ENCODE measurements around the gene UBA7. TPM values are rescaled to one million over a fixed set of nuclear protein-coding genes. Genes with fewer than 3 reads are reported as not detected.
A peak's percentile ranks its signal among the peaks of the same experiment; 100 is the strongest.

Gene UBA7
- total and polyA plus RNA-seq, 2 of the 13 experiments (the other 11 are each of a cell fraction or from before 2014, with no cell fraction given): 9.5 to 16.5 TPM

- no peak for DNase-seq (ENCODE audit: low spot score)
- 10% methylated on average over 5 of the region's 5 CpGs for WGBS (ENCODE audit: low lambda C conversion rate)
- BruUV-seq (replicated peaks): no TSS peak
- ChIA-PET POLR2A (no interaction called here), CTCF (ENCODE audit: low intra/inter-chr PET ratio, low total read pairs) (no interaction called here)
- no peak for FAIRE-seq
- H3K79me2 ChIP-seq (ENCODE audit: insufficient read depth, low read length): peaks cover 12% of the 10 kb centered on the region
- H3K9ac ChIP-seq (ENCODE audit: insufficient read depth, low read depth, low read length): peak overlapping the region; percentile 70
- peak overlapping the region; percentile 81 for H3K4me2 ChIP-seq (ENCODE audit: low read depth, low read length)
- no peak for ATAC-seq
- peaks cover 0 to 7% of the 10 kb centered on the region in 2 experiments; a peak in 4 of 5 replicates for H3K27me3 ChIP-seq (ENCODE audit: control insufficient read depth in 1 of 2, insufficient read depth in 2 of 2, low read length in 2 of 2)
- no peaks in the 10 kb centered on the region for H3K9me3 ChIP-seq (ENCODE audit: low read length)
- no peak overlapping the region for H3K27ac ChIP-seq (ENCODE audit: extremely low read length, insufficient read depth, low read length)
- H3K36me3 ChIP-seq (replicated peaks in 1 of 2; ENCODE audit: control insufficient read depth in 1 of 2, insufficient read depth in 2 of 2, low read length in 2 of 2): no peaks in the 10 kb centered on the region
- no peaks in the 10 kb centered on the region for H4K20me1 ChIP-seq (ENCODE audit: insufficient read depth, low read length)
- H3K4me3 ChIP-seq (replicated peaks in 1 of 3; ENCODE audit: insufficient read depth in 1 of 3, low read depth in 2 of 3, low read length in 3 of 3): peak overlapping the region; percentile 81 to 98 (median 83)
- no peak for TF ChIP-seq ZNF543 (CRISPR knock-in tag; IDR thresholded peaks at IDR 0.05)
- no peak for TF ChIP-seq AHDC1 (CRISPR knock-in tag; IDR thresholded peaks at IDR 0.05; ENCODE audit: borderline replicate concordance)
- TF ChIP-seq IKZF4 (CRISPR knock-in tag; IDR thresholded peaks at IDR 0.05; ENCODE audit: borderline replicate concordance, low read depth, not compliant biosample characterization): peak; percentile 14
- peak; percentile 57 to 69; a peak in 3 of 4 replicates for TF ChIP-seq MAFK (conservative IDR thresholded peaks at IDR 0.05 in 1 of 2, IDR thresholded peaks at IDR 0.05 in 1 of 2; ENCODE audit: low read length in 2 of 2)
- TF ChIP-seq RERE (CRISPR knock-in tag; IDR thresholded peaks at IDR 0.05; ENCODE audit: low read depth): no peak
- TF ChIP-seq SYNCRIP (IDR thresholded peaks at IDR 0.05; ENCODE audit: insufficient read depth, low read depth, low read length): no peak
- peaks cover 45% of the 10 kb centered on the region for H3K4me1 ChIP-seq (ENCODE audit: insufficient read depth, low read length)
- H2AFZ ChIP-seq (ENCODE audit: low read length): no peak overlapping the region
- in situ Hi-C loops (cut with HindIII; ENCODE audit: extremely low pct_ligation_motif_present, low pct_unique_long_range_greater_than_20kb): no loop called here
- intact Hi-C loops (cut with micrococcal nuclease; ENCODE audit: unreplicated experiment): no loop called here
Measured at GRCh38 chr3:49855662-49856061, 41.9 kb upstream of the UBA7 start.

All from HepG2 (cell line).